ENCODE measurements around the gene PDE7B.

The PDE7B gene

GRCh38 chr6:136244061-136244616 lies 392.6 kb downstream of the PDE7B start:
- Mint-ChIP-seq H3K9me3 (no peaks in the 10 kb centered on the region), H3K36me3 (ENCODE audit: low read depth) (peaks cover 40% of the 10 kb centered on the region), H3K4me1 (ENCODE audit: low read depth) (peaks cover 23% of the 10 kb centered on the region), H3K27me3 (ENCODE audit: low read depth) (no peaks in the 10 kb centered on the region), H3K4me3 (no peak overlapping the region), H3K27ac (no peak overlapping the region)
